ENCODE data around the gene ATP2C1.

DNA sequence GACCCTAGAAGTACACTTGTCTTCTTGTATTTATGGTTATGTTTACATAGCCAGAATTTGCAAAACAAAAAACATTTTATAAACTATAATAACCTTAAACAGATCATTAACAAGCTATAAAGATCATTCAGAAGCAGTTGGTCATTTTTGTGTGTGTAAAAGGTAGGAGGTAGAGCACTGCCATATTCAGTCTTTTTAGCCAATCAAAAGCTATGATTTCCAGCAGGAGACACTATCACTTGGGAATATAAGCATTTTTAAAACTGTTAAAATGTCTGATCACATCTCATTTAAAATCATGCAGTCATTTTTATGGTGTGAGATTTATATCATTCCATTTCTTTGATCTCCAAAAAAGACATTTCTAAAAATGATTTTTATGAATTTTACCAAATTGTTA lies 42.6 kb upstream of the ATP2C1 start:
- TF ChIP-seq CTCF (IDR thresholded peaks at IDR 0.05; ENCODE audit: poor library complexity) (no peak), EZH2phosphoT487 (IDR thresholded peaks at IDR 0.05; ENCODE audit: low read depth, severe bottlenecking, unreplicated experiment) (no peak), EZH2 (IDR thresholded peaks at IDR 0.05; ENCODE audit: borderline replicate concordance) (no peak)

All from hepatocyte (in vitro differentiated cells).